GM12874 (cell line): Measurements from ENCODE around the gene TMC5.

Source experiments
- TF ChIP-seq, protein P1 (sequence below): IDR thresholded peaks from 2 replicates; pipeline ENCODE4 v1.5.1; 2011; ENCODE audit warnings: low read depth, mild to moderate bottlenecking, control low read depth, low read length, moderate library complexity; ENCODE audit not compliant: insufficient read depth

TMC5 gene

DNA sequence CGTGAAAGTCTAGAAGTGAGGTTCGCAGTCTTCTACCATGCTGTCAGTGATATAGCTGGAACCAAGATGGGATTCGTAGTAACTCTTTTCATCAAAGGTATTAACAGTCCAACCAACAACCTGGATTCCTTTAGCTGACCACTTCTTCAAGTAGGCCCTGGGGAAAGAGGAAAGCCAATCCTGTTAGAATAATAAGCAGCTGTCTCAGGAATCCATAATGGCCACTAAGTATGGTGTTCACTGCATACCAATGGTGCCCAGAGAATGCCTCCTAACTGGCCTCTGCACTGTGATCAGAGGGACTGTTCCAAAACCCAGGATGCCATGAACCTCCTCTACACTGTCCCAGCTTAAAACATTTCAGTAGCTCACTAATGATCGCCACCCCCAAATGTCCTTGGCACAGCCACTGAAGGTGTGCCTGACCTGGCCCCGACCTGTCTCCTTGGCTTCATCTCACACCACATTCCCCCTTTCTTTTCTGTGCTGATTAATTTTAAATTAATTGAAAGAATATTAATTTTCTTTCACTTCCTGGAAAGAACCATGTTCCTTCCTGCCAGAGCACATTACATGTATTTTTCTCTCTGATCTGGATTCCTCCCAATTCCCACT is 85.9 kb downstream of the TMC5 start:
- TF ChIP-seq, protein P1, sequence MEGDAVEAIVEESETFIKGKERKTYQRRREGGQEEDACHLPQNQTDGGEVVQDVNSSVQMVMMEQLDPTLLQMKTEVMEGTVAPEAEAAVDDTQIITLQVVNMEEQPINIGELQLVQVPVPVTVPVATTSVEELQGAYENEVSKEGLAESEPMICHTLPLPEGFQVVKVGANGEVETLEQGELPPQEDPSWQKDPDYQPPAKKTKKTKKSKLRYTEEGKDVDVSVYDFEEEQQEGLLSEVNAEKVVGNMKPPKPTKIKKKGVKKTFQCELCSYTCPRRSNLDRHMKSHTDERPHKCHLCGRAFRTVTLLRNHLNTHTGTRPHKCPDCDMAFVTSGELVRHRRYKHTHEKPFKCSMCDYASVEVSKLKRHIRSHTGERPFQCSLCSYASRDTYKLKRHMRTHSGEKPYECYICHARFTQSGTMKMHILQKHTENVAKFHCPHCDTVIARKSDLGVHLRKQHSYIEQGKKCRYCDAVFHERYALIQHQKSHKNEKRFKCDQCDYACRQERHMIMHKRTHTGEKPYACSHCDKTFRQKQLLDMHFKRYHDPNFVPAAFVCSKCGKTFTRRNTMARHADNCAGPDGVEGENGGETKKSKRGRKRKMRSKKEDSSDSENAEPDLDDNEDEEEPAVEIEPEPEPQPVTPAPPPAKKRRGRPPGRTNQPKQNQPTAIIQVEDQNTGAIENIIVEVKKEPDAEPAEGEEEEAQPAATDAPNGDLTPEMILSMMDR: no peak

DNA sequence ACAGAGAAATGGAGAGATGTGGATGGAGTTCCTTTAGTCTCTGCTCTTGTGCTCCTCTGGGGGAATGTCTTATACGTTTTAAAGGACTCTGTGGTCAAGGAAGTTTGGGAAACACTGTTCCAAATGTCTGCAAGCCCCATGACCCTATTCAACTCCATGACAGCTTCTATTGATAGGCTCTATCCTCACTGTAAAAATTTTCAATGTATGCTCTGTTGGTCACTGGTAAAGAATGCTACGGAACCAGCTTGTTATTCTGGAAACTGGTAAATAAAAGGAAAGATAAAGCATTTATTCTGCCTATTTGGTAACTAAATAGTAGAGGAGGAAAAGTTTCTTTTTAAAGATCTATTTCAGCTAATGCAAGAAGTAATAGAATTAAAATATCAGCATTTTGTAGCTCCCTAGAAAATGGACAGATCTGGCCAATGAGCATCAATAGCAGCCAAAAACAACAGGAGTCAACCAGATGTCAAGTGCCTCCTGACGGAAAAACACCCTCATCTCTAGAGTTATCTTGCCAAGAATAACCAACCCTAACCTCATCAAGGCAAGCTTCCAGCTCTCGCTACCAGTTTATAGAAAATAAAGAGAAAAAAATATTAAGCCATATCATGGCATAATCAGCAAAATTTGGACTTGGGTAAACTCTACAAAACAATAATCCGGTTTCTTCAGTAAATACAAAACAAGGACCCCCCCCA is 88.1 kb downstream of the TMC5 start:
- TF ChIP-seq, protein P1: no peak

DNA sequence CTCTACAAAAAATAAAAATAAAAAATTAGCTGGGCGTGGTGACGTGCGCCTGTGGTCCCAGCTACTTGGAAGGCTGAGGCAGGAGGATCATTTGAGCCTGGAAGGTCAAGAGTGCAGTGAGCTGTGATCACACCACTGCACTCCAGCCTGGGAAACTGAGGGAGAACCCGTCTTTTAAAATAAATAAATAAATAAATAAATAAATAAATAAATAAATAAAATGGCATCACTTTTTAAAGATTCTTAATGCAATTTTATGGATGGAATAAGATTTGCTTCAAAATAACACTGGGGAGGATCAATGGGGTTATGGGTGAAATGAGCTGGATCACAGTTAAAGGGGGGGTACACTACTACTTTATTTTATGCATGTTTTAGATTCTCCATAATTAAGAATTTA is 89.3 kb downstream of the TMC5 start:
- TF ChIP-seq, protein P1: no peak

DNA sequence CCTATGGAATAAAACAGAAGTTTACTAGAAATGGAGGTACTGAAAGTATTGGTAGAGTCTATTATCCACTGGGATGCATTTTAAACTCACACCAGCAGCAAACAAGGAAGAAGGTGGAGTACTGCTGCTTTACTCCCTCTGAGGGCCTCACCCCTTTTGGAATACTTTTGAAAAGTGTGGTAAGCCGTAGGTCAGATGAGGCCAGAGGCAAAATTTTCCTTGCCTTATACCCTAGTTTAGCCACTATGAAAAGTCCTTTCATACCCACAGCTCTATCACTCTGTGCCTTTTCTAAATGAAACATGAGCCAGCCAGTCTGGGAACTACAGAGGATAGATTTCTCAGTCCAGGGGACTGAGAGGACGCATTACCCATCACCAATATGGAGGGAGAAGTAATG is 90.2 kb downstream of the TMC5 start:
- TF ChIP-seq, protein P1: no peak

DNA sequence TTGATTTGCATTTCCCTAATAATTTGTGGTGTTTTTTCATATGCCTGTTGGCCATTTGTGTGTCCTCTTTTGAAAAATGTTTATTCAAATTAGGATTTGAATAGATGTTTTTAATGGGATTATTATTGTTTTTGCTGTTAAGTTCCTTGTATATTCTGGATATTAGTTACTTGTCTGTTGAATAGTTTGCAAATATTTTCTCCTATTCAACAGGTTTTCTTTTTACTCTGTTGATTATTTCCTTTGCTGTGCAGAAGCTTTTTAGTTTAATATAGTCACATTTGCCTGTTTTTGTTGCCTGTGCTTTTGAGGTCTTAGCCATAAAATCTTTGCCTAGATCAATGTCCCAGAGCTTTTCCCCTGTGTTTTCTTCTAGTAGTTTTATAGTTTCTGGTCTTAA is 94.6 kb downstream of the TMC5 start:
- TF ChIP-seq, protein P1: no peak

DNA sequence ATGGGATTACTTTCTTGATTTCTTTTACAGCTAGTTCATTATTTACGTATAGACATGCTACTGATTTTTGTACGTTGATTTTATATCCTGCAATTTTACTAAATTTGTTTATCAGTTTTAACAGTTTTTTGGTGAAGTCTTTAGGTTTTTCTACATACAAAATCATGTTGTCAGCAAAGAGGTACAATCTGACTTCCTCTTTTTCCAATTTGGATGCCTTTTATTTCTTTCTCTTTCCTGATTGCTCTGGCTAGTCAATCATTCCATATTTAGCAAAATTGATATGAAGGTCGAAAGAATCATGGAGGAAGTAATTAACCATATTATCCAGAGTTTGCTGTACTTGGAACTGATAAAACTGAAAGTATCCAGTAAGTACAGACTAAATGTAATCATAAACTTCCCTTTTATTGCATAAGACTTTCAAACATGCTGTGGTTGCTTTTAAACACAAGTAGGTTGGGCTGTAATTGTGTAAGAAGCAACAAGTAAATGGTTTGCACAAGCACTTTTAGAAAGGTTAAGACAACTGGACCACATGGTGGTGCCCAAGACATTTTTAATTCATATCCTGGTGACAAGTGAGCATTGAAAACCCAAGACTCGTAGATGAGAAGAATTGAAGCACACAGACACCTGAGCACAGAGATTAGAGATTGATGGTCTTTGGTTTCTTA is 95.8 kb downstream of the TMC5 start:
- TF ChIP-seq, protein P1: no peak

DNA sequence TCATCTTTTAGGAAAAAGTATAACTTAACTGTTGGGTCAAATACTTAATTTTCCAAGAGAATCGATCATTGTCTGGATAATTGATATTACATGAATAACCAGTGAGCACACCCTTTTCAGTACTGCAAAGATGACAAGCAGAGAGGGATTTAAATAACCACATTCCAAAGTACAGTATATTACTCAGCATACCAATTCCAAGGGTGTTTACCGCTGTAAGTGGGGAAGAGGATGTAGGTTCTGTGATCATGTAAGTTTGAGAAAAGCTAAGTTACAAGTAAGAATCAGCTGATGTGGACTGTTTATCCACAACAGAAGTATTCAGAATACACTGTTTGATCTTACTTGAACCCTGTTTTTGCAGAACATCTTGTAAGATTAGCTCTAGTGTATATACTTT is 98.1 kb downstream of the TMC5 start:
- TF ChIP-seq, protein P1: no peak
